Loucy (cell line): Measurements from ENCODE around the gene MALRD1.

Experiments used
- H2AFZ ChIP-seq: fragments of 200-600 bp; sonication (generic); 2 replicates; pipeline ENCODE4 v1.6.0; 2016; ENCODE audit warnings: antibody characterized with exemption, mild to moderate bottlenecking, low read length, moderate library complexity
- H3F3A ChIP-seq: fragments of 200-600 bp; 2 replicates; pipeline ENCODE4 v1.6.0; 2016; ENCODE audit warnings: antibody characterized with exemption, low read depth, mild to moderate bottlenecking
- H3K27me3 ChIP-seq: fragments of 200-600 bp; sonication (generic); 2 replicates; pipeline ENCODE4 v1.6.1; 2014; ENCODE audit warnings: low read length, mild to moderate bottlenecking; ENCODE audit not compliant: insufficient read depth, poor library complexity, severe bottlenecking
- H3K36me3 ChIP-seq: fragments of 200-600 bp; sonication (generic); 2 replicates; pipeline ENCODE4 v1.6.1; 2016; ENCODE audit warnings: low read length; ENCODE audit not compliant: insufficient read depth
- H3K4me1 ChIP-seq: fragments of 200-600 bp; sonication (generic); 2 replicates; pipeline ENCODE4 v1.5.1; 2014; ENCODE audit warnings: low read length, mild to moderate bottlenecking; ENCODE audit not compliant: insufficient read depth, poor library complexity, severe bottlenecking
- H3K4me2 ChIP-seq: fragments of 200-600 bp; sonication (generic); 2 replicates; pipeline ENCODE4 v1.6.0; 2014; ENCODE audit warnings: antibody characterized with exemption, low read length, low read depth, mild to moderate bottlenecking; ENCODE audit not compliant: poor library complexity, severe bottlenecking
- H3K4me3 ChIP-seq: fragments of 200-600 bp; sonication (generic); 2 replicates; pipeline ENCODE4 v1.5.1; 2014; ENCODE audit warnings: low read length, mild to moderate bottlenecking, mixed read lengths; ENCODE audit not compliant: poor library complexity, severe bottlenecking
- H3K79me2 ChIP-seq: fragments of 200-600 bp; sonication (generic); 2 replicates; pipeline ENCODE4 v1.6.1; 2014; ENCODE audit warnings: low read length; ENCODE audit not compliant: insufficient read depth
- H3K9ac ChIP-seq: fragments of 200-600 bp; sonication (generic); 2 replicates; pipeline ENCODE4 v1.6.0; 2014; ENCODE audit warnings: mild to moderate bottlenecking, low read depth, low read length, moderate library complexity; ENCODE audit not compliant: poor library complexity, severe bottlenecking
- H3K9me2 ChIP-seq: fragments of 200-600 bp; sonication (generic); replicated peaks from 2 replicates; pipeline ENCODE4 v1.6.1; 2016; ENCODE audit warnings: low read depth, low read length, mixed read lengths
- H3K9me3 ChIP-seq: fragments of 200-600 bp; sonication (generic); 2 replicates; pipeline ENCODE4 v1.6.1; 2014; ENCODE audit warnings: mild to moderate bottlenecking, antibody characterized with exemption, low read length, low read depth; ENCODE audit not compliant: insufficient read depth
- H4K20me1 ChIP-seq: fragments of 200-600 bp; sonication (generic); 2 replicates; pipeline ENCODE4 v1.6.0; 2014; ENCODE audit warnings: antibody characterized with exemption, low read length, mild to moderate bottlenecking; ENCODE audit not compliant: insufficient read depth, poor library complexity, severe bottlenecking
- CTCF ChIP-seq: fragments of 200-600 bp; sonication (generic); conservative IDR thresholded peaks from 2 replicates; pipeline ENCODE4 v1.5.1; 2014; ENCODE audit warnings: mild to moderate bottlenecking, antibody characterized with exemption, low read length
- EZH2phosphoT487 ChIP-seq: fragments of 200-600 bp; IDR thresholded peaks from 2 replicates; pipeline ENCODE4 v1.6.1; 2018; ENCODE audit warnings: antibody characterized with exemption, mild to moderate bottlenecking, moderate library complexity, borderline replicate concordance

The MALRD1 gene

GRCh38 chr10:19699299-19699698 is 650.7 kb downstream of the MALRD1 start:
- no peak overlapping the region for H2AFZ ChIP-seq
- H3K4me1 ChIP-seq: peaks cover 8% of the 10 kb centered on the region
- H3K9ac ChIP-seq: no peak overlapping the region
- no peaks in the 10 kb centered on the region for H3K9me2 ChIP-seq
- H4K20me1 ChIP-seq: no peaks in the 10 kb centered on the region
- H3F3A ChIP-seq: no peaks in the 10 kb centered on the region
- no peak overlapping the region for H3K4me2 ChIP-seq
- no peaks in the 10 kb centered on the region for H3K79me2 ChIP-seq
- H3K36me3 ChIP-seq: no peaks in the 10 kb centered on the region
- no peaks in the 10 kb centered on the region for H3K27me3 ChIP-seq
- H3K4me3 ChIP-seq: no peak overlapping the region
- TF ChIP-seq CTCF (no peak), EZH2phosphoT487 (no peak)
- H3K9me3 ChIP-seq: no peaks in the 10 kb centered on the region

GRCh38 chr10:19701427-19702052 is 652.9 kb downstream of the MALRD1 start:
- peaks cover 8% of the 10 kb centered on the region for H3K4me1 ChIP-seq
- TF ChIP-seq CTCF: no peak
- no peak for TF ChIP-seq EZH2phosphoT487
- H4K20me1 ChIP-seq: no peaks in the 10 kb centered on the region
- no peaks in the 10 kb centered on the region for H3K9me3 ChIP-seq
- no peaks in the 10 kb centered on the region for H3F3A ChIP-seq
- no peaks in the 10 kb centered on the region for H3K9me2 ChIP-seq
- no peaks in the 10 kb centered on the region for H3K27me3 ChIP-seq
- H3K4me2 ChIP-seq: no peak overlapping the region
- H3K4me3 ChIP-seq: no peak overlapping the region
- H3K79me2 ChIP-seq: no peaks in the 10 kb centered on the region
- H3K9ac ChIP-seq: no peak overlapping the region
- no peaks in the 10 kb centered on the region for H3K36me3 ChIP-seq
- no peak overlapping the region for H2AFZ ChIP-seq

GRCh38 chr10:19702215-19702614 is 653.6 kb downstream of the MALRD1 start:
- Histone ChIP-seq H3K4me2 (no peak overlapping the region), H3K79me2 (no peaks in the 10 kb centered on the region), H3K36me3 (no peaks in the 10 kb centered on the region), H3K4me1 (peaks cover 8% of the 10 kb centered on the region), H3K9me3 (no peaks in the 10 kb centered on the region), H3K9me2 (no peaks in the 10 kb centered on the region), H3K4me3 (no peak overlapping the region), H3K9ac (no peak overlapping the region), H3F3A (no peaks in the 10 kb centered on the region), H2AFZ (no peak overlapping the region), H4K20me1 (no peaks in the 10 kb centered on the region), H3K27me3 (no peaks in the 10 kb centered on the region)
- no peak for TF ChIP-seq CTCF
